Stimulated activated CD8-positive, alpha-beta memory T cell treated with anti-CD3 and anti-CD28 coated beads, Interleukin-7, amount 100 ng/mL, for 4 hours (primary cell): ENCODE measurements around the gene TMEM259.

ENCODE experiments used
- DNase-seq, 2 donors: peaks; one replicate each; pipeline ENCODE4 v3.0.0-alpha.2; 2020; ENCODE audit warnings: low read depth in 2 of 2

TMEM259 gene

DNA sequence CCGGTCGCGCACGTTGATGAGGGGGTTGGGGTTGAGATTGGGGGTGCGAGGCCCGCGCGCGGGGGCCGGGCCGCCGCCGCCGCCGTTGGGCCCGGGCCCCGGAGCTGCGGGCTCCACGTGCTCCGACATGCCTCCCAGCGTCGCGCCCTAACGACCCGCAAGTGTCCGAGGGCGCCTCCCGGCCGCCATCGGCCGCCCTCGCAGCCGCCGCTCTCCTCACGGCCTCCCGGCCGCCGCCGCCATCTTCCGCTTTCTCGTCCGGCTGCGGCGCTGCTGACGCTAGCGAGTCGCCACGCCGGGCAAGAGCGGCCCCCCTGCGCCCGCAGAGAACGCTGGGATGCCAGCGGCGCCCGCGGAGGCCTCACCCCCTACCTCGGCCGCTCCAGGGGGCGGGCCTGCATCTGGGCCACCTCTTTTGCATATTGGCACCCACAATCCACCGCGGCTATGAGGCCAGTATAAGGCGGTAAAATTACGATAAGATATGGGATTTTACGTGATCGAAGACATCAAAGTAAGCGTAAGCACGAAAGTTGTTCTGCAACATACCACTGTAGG lies at the start of gene TMEM259:
Gene TMEM259, minus strand, starts transcription at position 256 of the 558 bp plus-strand sequence. Its CDS starts 127 bp downstream, at position 129.
- DNase-seq = peak; percentile 97 to 98

DNA sequence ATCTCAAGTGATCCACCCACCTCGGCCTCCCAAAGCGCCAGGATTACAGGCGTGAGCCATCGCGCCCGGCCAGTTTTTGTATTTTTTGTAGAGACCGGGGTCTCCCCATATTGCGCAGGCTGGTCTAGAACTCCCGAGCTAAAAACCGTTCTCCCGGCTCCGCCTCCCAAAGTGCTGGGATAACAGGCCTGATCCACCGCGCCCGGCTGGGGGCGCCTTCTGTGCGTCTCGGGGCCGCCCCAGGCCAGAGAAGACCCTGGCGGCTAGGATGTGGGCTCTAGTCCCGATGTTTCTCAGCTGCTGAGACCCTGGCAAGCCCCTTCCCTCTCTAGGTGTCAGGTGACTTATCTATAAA lies 49.6 kb upstream of the TMEM259 start:
- no peak for DNase-seq

DNA sequence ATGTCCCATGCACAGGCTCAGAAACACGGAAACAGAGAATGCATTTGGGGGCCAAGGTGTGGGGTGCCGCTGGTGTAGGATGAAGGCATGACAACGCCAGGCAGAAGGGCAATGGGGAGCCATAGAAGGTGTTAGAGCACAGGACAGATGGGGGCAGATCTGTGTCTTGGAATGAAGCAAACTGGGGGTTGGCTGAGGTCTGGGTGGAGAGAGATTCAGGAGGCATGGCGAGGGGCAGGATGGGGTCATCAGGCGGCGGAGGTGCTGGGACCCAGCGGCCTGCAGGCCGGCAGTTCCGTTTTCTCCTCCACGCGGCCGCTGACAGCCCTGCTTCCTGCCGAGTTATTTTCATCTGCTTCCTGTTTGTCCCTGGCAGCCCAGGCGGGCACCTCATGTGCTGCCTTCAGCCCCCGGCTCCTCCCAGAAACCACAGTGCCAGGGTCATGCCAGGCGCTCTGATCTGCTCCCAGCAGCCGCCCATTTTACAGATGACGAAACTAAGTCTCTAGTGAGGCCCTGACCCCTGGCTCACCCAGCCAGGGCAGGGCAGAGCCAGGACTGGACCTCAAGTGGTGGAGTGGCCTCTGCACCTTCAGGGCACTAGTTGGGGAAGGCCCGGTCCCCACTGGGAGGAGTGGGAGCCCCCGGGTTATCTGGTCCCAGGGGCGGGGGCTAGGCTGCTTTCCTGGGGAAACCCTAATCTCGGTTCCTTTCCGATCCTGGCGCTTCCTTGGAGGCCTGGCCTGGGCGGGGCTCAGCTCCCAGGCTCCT lies 48.3 kb upstream of the TMEM259 start:
- peak; percentile 47 to 56 for DNase-seq

DNA sequence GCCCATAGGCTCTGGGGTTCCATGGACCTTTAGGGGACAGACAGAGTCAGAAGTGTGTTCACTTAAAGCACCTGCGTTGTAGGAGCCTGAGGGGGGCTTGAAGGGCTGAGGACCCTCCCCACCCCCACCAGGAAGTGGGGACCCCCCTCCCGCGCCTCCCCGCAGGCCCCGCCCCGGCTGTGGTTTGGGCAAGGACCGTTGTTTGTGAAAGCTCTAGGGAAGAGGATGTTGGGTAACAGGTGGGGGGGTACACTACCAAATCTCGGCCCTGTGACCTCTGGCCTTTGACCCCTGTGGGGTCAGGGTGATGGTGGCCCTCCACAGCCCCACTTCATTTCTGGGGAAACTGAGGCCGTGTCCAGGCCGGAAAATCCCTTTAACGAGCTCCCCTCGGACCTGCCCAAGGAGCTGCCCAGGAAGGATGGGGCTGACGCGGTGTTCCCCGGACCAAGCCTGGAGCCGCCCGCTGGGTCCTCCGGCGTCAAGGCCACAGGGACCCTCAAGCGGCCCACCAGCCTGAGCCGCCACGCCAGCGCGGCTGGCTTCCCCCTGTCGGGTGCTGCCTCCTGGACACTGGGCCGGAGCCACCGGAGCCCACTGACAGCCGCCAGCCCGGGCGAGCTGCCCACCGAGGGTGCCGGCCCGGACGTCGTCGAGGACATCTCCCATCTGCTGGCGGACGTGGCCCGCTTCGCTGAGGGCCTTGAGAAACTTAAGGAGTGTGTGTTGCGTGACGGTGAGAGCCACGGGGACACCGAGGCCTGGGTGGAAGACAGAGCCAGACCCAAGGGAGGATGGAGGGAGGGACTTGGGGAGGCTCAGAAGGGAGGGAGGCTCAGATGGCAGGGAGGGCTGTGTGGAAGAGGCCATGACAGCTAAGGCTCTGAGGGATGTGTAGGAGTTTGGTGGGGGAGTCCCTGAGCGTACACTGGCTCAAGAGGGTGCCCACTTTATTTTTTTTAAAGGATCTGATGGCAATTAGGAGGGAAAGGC lies 47.4 kb upstream of the TMEM259 start:
- DNase-seq = no peak

DNA sequence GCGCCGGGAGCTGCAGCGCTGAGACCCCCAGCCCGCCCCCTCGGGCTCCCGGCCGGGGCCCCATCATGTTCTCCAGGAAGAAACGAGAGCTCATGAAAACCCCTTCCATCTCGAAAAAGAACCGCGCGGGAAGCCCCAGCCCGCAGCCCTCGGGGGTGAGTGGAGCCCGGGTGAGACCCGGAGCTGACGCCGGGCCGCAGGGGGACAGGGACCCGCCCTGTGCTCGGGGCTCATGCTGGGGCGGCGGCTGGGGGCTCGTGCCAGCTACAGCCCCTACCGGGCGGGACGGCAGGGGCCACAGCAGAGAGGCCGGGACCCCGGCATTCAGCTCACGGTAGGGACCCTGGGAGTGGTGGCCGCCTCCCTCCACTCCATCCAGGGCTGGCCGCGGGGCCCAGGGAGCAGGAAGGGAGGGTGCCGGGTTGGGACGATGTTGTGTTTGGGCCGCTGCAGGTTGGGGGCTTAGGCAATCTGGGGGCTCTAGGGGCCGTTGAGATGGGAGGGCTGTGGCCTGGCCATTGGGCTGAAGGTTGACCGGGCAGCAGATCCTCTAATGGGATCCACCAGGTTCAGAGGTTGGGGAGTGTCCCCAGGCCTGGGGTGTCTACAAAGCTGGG lies 46.5 kb upstream of the TMEM259 start:
- DNase-seq = no peak

DNA sequence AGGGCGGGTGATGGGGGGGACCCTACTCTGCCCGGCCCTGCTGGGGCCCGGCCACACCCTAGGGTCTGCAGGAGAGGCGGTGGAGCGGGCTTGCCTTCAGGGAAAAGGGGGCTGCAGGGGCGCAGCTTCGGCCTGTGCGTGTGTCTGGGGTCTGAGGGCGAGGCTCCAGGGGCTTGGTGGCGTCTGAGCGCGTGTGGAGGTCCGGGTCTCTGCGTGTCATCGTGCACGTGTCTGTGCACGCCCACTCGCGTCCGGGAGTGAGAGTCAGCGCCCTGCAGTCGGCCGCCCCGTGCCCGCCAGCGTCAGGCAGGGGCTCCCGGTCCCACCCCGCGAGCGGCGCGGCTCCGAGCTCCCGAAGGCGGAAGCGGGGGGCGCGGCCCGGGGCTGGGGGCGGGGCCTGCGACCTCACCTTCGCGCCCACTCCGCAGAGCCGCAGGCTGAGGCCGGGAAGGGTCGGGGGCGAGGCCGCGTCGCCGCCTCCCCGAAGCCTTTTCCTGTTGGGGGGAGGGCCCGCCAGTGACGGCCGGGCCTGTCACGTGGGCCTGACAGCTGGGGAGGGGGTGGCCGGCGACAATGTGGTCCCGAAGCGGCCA lies 45.9 kb upstream of the TMEM259 start, which contains the start of gene ARHGAP45:
Gene ARHGAP45, plus strand, starts transcription at position 420 of the 593 bp plus-strand sequence. CDS start 239 bp downstream, outside the sequence.
- DNase-seq = peak; percentile 69 to 86

DNA sequence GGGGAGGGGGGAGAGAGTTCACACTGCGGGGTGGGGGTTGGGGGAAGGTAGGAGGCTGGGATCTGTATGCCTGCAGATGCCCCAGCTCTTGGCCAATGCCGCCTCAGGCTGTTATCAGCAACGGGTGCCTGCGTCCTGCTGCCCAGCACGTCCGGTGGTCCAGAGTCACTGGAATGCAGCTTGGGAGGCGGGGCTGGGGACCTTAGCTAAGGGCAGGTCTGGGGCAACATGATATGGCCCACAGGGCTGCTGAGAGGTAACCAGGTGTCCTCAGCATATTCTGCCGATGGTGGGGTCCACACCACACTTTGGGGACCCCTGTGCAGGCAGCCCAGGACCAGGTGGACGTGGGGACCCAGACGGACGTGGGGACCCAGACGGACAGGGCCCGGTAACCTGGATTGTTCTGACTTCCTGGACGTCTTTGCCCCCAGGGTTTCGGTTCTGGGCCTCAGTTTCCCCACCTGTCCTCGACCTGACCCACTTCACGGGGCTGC lies 45.4 kb upstream of the TMEM259 start:
- DNase-seq = no peak

DNA sequence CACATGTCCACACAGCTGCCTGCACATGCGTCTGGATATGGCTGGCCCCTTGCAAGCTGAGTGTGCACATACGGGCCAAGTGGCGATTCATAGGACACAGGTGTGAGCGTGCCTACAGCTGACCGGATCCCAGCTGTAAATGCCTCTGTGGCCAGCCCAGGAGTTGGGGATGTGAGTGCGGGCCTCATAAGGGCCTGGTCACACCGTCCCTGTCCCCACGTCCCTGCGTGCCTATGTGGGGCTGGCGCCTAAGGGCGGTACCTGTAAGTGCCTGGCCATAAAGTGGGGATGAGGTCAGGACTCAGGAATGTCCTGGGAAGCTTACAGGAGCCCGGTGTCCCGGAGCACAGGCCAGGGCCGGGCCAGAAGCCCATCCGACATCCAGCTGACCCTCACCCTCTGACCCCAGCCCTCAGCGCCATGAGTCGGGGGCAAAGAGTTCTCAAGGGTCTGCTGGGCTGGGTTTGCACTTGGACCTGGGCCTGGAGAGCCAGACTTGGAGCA lies 44.7 kb upstream of the TMEM259 start:
- DNase-seq = no peak

DNA sequence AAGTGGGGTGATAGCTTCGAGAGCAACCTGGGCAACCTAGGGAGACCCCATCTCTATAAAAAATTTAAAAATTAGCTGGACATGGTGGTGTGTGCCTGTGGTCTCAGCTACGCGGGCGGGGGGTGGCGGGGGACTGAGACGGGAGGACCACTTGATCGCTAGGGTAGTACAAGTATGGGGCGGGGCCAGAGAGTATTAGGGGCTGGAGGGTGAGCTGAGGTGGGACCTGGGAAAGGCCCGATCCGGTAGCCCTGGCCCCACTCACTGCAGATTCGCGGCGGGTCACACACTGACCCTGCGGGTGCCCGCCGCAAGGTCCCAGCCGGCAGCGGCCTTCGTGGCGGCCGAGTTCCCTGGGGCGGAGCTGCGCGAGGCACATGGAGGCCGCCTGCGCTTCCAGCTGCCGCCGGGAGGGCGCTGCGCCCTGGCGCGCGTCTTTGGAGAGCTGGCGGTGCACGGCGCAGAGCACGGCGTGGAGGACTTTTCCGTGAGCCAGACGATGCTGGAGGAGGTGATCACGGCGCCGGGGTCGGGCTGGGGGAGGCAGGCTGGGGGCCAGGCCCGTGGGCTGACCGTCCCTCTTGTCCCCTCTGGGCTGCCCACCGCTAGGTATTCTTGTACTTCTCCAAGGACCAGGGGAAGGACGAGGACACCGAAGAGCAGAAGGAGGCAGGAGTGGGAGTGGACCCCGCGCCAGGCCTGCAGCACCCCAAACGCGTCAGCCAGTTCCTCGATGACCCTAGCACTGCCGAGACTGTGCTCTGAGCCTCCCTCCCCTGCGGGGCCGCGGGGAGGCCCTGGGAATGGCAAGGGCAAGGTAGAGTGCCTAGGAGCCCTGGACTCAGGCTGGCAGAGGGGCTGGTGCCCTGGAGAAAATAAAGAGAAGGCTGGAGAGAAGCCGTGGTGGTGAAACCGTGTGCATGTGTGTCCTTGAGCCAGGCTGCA lies 44.0 kb upstream of the TMEM259 start:
- DNase-seq = peak in 1 of 2 donors; percentile 70

DNA sequence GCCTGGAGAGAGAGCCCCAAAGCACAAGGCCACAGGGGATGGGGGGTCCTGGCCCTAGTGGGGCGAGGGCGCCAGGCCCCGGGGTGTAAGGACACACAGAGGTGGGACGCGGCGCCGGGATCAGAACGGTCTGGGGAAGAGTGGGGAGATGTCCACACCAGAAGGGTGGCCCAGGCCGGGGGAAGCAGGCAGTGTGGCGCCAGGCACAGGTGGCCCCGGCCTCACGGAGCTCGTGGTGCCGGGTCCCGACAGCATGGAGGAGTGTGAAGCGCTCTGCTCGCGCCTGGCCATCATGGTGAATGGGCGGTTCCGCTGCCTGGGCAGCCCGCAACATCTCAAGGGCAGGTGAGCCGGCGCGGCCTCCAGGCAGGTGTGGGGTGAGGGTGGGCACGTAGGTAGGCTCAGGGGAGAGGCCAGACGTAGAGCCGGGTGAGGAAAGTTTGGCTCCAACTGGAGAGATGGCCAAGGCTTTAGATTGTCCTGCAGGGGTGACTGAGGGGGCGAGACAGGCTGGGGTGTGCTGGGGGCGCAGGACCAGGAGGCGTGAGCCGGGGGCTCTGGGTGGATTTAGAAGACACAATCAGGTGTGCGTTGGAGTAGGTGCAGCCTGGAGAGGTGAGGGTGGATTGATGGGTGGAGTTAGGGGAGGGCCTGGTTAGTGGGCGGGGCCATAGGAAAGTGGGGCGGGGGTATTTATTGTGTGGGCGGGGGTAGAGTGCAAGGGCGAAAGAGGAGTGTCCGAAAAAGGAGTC lies 43.2 kb upstream of the TMEM259 start:
- DNase-seq = no peak

DNA sequence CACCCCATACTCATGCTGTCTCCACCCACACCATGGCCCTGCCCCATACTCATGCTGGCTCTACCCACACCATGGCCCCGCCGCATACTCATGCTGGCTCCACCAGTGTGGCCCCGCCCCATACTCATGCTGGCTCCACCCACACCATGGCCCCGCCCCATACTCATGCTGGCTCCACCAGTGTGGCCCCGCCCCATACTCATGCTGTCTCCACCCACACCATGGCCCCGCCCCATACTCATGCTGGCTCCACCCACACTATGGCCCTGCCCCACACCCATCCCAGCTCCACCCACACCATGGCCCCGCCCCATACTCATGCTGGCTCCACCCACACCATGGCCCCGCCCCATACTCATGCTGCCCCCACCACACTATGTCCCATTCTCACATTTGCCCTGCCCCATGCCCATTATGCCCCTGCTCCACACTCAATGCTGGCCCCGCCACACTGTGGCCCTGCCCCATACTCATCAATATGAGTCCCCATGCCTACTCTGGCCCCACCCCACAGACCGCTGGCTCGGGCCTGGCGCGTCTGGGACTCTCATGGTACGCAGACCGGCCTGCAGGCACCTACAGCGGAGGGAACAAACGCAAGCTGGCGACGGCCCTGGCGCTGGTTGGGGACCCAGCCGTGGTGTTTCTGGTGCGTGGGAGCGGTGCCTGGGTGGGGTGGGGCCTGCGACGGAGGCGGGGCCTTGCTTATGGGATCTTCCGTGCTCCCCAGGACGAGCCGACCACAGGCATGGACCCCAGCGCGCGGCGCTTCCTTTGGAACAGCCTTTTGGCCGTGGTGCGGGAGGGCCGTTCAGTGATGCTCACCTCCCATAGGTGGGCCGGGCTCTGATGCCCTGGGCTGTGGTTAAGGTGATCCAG lies 42.3 kb upstream of the TMEM259 start:
- DNase-seq = no peak

DNA sequence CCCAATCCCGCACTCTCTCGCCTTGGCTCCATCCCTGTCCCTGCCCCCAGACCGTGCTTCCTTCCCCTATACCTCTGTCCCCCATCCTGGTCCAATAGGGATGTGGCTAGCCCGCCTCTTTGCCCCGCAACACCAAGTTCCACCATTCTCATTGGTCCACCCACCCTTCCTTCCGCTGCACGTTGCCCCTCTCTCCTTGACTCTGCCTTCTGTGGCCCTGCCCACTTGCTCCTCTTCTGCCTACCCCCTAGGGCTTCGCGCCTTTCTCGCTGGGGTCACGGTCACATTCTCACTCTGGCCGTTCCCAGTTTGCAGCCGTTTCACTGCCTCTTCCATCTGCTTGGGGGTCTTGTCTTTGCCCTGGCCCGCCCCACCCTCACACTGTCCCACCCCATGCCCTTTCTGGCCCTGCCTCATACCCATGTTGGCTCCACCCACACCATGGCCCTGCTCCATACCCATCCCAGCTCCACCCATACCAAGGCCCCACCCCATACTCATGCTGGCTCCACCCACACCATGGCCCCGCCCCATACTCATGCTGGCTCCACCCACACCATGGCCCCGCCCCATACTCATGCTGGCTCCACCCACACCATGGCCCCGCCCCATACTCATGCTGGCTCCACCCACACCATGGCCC lies 41.6 kb upstream of the TMEM259 start:
- no peak for DNase-seq

DNA sequence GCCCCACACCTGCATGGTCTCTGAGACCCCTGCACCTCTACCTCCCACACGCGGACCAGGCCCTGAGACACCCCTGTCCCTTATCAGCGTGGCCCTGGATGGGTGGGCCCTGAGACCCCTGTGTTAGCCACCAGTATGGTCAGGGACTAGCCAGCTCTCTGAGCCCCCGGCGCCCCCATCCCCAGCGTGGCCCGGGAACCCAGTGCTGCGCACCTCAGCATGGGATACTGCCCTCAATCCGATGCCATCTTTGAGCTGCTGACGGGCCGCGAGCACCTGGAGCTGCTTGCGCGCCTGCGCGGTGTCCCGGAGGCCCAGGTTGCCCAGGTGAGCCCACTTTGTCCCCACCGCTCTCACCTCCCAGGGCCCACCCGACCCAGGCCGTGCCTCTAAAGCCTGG lies 41.1 kb upstream of the TMEM259 start:
- DNase-seq = no peak

DNA sequence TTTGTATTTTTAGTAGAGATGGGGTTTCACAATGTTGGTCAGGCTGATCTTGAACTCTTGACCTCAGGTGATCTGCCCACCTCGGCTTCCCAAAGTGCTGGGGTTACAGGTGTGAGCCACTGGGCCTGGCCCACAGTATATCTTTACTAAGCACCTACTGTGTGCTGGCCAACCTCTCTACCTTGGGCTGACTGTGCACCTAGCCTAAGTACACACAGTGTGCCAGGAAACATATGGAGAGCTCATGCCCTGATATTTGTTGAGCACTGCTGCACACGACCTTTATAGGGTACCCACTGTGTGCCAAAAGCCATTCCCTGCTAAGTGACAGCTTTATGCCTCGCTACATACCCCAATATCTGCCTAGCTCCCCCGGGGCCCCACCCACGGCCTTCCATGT lies 39.8 kb upstream of the TMEM259 start:
- DNase-seq = no peak

DNA sequence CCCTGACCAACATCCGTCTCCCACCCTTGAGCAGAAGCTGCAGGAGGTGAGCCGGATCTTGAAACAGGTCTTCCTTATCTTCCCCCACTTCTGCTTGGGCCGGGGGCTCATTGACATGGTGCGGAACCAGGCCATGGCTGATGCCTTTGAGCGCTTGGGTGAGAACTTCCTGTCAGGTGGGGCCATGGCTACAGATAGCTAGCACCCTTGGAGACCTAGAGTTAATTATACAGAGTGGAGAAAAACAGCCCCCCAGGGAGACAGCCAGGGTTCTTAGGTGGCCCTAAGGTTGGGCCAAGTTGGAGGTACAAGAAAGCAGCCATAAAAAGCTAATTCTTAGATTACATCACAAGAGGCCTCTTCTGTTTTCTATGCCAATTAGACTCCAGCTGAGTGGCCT lies 37.2 kb upstream of the TMEM259 start:
- no peak for DNase-seq

DNA sequence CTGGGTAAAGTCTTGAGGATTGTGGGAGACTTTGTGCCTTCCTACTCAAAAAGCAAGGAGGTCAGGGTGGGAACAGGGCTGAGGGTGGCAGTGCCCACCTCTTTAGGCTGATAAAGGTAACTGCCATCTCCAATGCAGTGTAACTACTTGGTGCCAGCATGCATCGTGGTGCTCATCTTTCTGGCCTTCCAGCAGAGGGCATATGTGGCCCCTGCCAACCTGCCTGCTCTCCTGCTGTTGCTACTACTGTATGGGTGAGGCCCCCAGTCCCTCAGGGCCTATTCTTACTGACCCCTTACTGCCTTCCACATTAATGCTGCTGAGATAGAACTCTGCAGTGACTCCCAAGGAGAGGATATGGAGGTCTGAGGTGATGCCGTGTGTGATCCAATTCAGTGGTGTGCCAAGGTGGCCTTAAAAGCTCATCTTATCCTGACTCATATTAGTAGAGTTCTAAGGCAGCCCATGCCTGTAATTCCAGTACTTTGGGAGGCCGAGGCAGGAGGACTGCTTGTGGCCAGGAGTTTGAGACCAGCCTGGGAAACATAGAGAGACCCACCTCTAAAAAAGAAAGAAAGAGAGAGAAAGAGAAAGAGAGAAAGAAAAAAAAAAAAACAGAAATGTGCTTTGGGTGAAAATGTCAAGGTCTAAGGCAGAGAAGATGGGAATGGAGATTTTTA lies 36.4 kb upstream of the TMEM259 start:
- no peak for DNase-seq
